Measurements from ENCODE around the gene ZBTB12.

ZBTB12 gene

GRCh38 chr6:31899882-31900722 lies 1.8 kb downstream of the ZBTB12 start:
- H4K20me1 ChIP-seq (ENCODE audit: insufficient read depth, low read length) = no peaks in the 10 kb centered on the region
- peak overlapping the region; percentile 5; the same call in 1 of the 2 replicates for H3K9ac ChIP-seq (ENCODE audit: low read length)
- TF ChIP-seq CTCF (IDR thresholded peaks at IDR 0.05; ENCODE audit: low read length) (no peak), EZH2 (IDR thresholded peaks at IDR 0.05; ENCODE audit: borderline replicate concordance, low read length) (no peak)
- no peaks in the 10 kb centered on the region for H3K79me2 ChIP-seq (ENCODE audit: insufficient read depth, low read length)
- H3F3A ChIP-seq (ENCODE audit: insufficient read depth, low read length) = no peaks in the 10 kb centered on the region
- peaks cover 46% of the 10 kb centered on the region for H3K4me1 ChIP-seq (ENCODE audit: insufficient read depth, low read length, severe bottlenecking)
- peak overlapping the region; percentile 68 for H3K4me2 ChIP-seq (ENCODE audit: low read length)
- H3K27ac ChIP-seq (ENCODE audit: low read depth, low read length, poor library complexity, severe bottlenecking) = peak overlapping the region; percentile 42
- H3K9me3 ChIP-seq (ENCODE audit: low read length) = no peaks in the 10 kb centered on the region
- H3K27me3 ChIP-seq (ENCODE audit: insufficient read depth, low read length) = no peaks in the 10 kb centered on the region
- H3K4me3 ChIP-seq (ENCODE audit: low read depth, low read length, poor library complexity, severe bottlenecking) = peak overlapping the region; percentile 21
- no peak overlapping the region for H2AFZ ChIP-seq (ENCODE audit: low read length)
- no peaks in the 10 kb centered on the region for H3K9me2 ChIP-seq (ENCODE audit: low read depth, low read length)
- H3K36me3 ChIP-seq (ENCODE audit: insufficient read depth, low read length) = peaks cover 11% of the 10 kb centered on the region; the same call in 1 of the 2 replicates

- Histone ChIP-seq H3K4me1 (ENCODE audit: insufficient read depth, low read length, severe bottlenecking) (peaks cover 46% of the 10 kb centered on the region), H3K27me3 (ENCODE audit: insufficient read depth, low read length) (no peaks in the 10 kb centered on the region), H3K9ac (ENCODE audit: low read length) (peak overlapping the region; percentile 86; the same call in 1 of the 2 replicates), H3K79me2 (ENCODE audit: insufficient read depth, low read length) (no peaks in the 10 kb centered on the region), H2AFZ (ENCODE audit: low read length) (no peak overlapping the region), H3K9me2 (ENCODE audit: low read depth, low read length) (no peaks in the 10 kb centered on the region), H3K36me3 (ENCODE audit: insufficient read depth, low read length) (peaks cover 15% of the 10 kb centered on the region; the same call in 1 of the 2 replicates), H3K9me3 (ENCODE audit: low read length) (no peaks in the 10 kb centered on the region), H3K4me3 (ENCODE audit: low read depth, low read length, poor library complexity, severe bottlenecking) (peak overlapping the region; percentile 69), H4K20me1 (ENCODE audit: insufficient read depth, low read length) (no peaks in the 10 kb centered on the region), H3F3A (ENCODE audit: insufficient read depth, low read length) (no peaks in the 10 kb centered on the region), H3K4me2 (ENCODE audit: low read length) (peak overlapping the region; percentile 68), H3K27ac (ENCODE audit: low read depth, low read length, poor library complexity, severe bottlenecking) (no peak overlapping the region)
- TF ChIP-seq CTCF (IDR thresholded peaks at IDR 0.05; ENCODE audit: low read length) = no peak
- TF ChIP-seq EZH2 (IDR thresholded peaks at IDR 0.05; ENCODE audit: borderline replicate concordance, low read length) = no peak
Observed at GRCh38 chr6:31899215-31899614, 2.7 kb downstream of the ZBTB12 start.

- no peak for TF ChIP-seq CTCF (IDR thresholded peaks at IDR 0.05; ENCODE audit: low read length)
- no peak for TF ChIP-seq EZH2 (IDR thresholded peaks at IDR 0.05; ENCODE audit: borderline replicate concordance, low read length)
- Histone ChIP-seq H3K27me3 (ENCODE audit: insufficient read depth, low read length) (no peaks in the 10 kb centered on the region), H3F3A (ENCODE audit: insufficient read depth, low read length) (no peaks in the 10 kb centered on the region), H3K36me3 (ENCODE audit: insufficient read depth, low read length) (peaks cover 16% of the 10 kb centered on the region; the same call in 1 of the 2 replicates), H3K79me2 (ENCODE audit: insufficient read depth, low read length) (no peaks in the 10 kb centered on the region), H3K4me2 (ENCODE audit: low read length) (peak overlapping the region; percentile 68), H3K4me1 (ENCODE audit: insufficient read depth, low read length, severe bottlenecking) (peaks cover 46% of the 10 kb centered on the region), H3K9me2 (ENCODE audit: low read depth, low read length) (no peaks in the 10 kb centered on the region), H3K9me3 (ENCODE audit: low read length) (no peaks in the 10 kb centered on the region), H3K4me3 (ENCODE audit: low read depth, low read length, poor library complexity, severe bottlenecking) (peak overlapping the region; percentile 69), H3K9ac (ENCODE audit: low read length) (peak overlapping the region; percentile 86), H4K20me1 (ENCODE audit: insufficient read depth, low read length) (no peaks in the 10 kb centered on the region), H3K27ac (ENCODE audit: low read depth, low read length, poor library complexity, severe bottlenecking) (peak overlapping the region; percentile 81), H2AFZ (ENCODE audit: low read length) (no peak overlapping the region)
Observed at GRCh38 chr6:31898383-31899011, 3.4 kb downstream of the ZBTB12 start.

Data from OCI-LY1 (cell line).